HepG2 (cell line): ENCODE data around the gene RTP3. TPM values are rescaled to one million over a fixed set of nuclear protein-coding genes. Genes with fewer than 3 reads are reported as not detected.

Source experiments
- ATAC-seq: fragments of 200-7000 bp; cut with Tn5 transposase; 3 replicates; pipeline ENCODE4 v1.9.1; 2020; ENCODE audit warnings: mild to moderate bottlenecking, moderate library complexity
- BruUV-seq: library from RNA; stranded (reverse); fragments of 400-500 nt; replicated peaks from 2 replicates; lab custom pipeline; 2021; lab: Mats Ljungman, UMichigan
- CTCF ChIA-PET: fragments of 300-600 bp; formaldehyde crosslinking; extraction: SDS; loops from one replicate; lab custom pipeline; 2021; ENCODE audit warnings: low total read pairs, inconsistent platforms, low intra/inter-chr PET ratio; lab: Yijun Ruan, JAX
- POLR2A ChIA-PET: fragments of 350-600 bp; sonication (Branson Sonifier 250); formaldehyde crosslinking; loops from one replicate; lab custom pipeline; 2020; ENCODE audit warnings: antibody characterized with exemption, inconsistent platforms; lab: Yijun Ruan, JAX
- DNase-seq: peaks from one replicate; pipeline ENCODE4 v3.0.0-alpha.2; 2015; ENCODE audit warnings: low spot score
- FAIRE-seq: peaks from 3 replicates; lab custom pipeline; 2011; peaks lifted over from hg19 to GRCh38; lab: Jason Lieb, UNC
- H2AFZ ChIP-seq: one replicate; pipeline ENCODE4 v1.6.1; 2011; ENCODE audit warnings: low read length, inconsistent platforms
- H3K27ac ChIP-seq: fragments of 300-600 bp; 3 replicates; pipeline ENCODE4 v1.8.0; 2011; ENCODE audit warnings: mixed run types, mild to moderate bottlenecking, mixed read lengths, low read length, inconsistent platforms; ENCODE audit not compliant: insufficient read depth; ENCODE audit errors: extremely low read length
- H3K27me3 ChIP-seq, 2 experiments: fragments of 200-600 bp in 1 of 2; 2 replicates in 1 of 2; 3 replicates in 1 of 2; pipeline versions ENCODE4 v1.6.0 to v1.8.0; 2011; ENCODE audit warnings: low read length in 2 of 2, mild to moderate bottlenecking in 2 of 2, moderate library complexity in 2 of 2, inconsistent platforms in 1 of 2; ENCODE audit not compliant: insufficient read depth in 2 of 2, control insufficient read depth in 1 of 2
- H3K36me3 ChIP-seq, 2 experiments: fragments of 200-600 bp in 1 of 2; replicated peaks in 1 of 2; 2 replicates in 1 of 2; 3 replicates in 1 of 2; pipeline versions ENCODE4 v1.5.1 to v1.8.0; 2011; ENCODE audit warnings: low read length in 2 of 2, inconsistent platforms in 1 of 2; ENCODE audit not compliant: insufficient read depth in 2 of 2, control insufficient read depth in 1 of 2
- H3K4me1 ChIP-seq: 2 replicates; pipeline ENCODE4 v1.5.1; 2012; ENCODE audit warnings: low read length, inconsistent platforms; ENCODE audit not compliant: insufficient read depth
- H3K4me2 ChIP-seq: 2 replicates; pipeline ENCODE4 v1.6.0; 2011; ENCODE audit warnings: low read depth, low read length, inconsistent platforms
- H3K4me3 ChIP-seq, 3 experiments: fragments of 200-600 bp in 1 of 3; sonication (generic), shearing (Covaris generic) in 1 of 3; replicated peaks in 1 of 3; 2 replicates each; pipeline ENCODE4 v1.5.1; 2011 to 2016; ENCODE audit warnings: low read length in 3 of 3, inconsistent platforms in 2 of 3, low read depth in 2 of 3, mild to moderate bottlenecking in 2 of 3, control low read depth in 1 of 3, mixed read lengths in 1 of 3; ENCODE audit not compliant: insufficient read depth in 1 of 3
- H3K79me2 ChIP-seq: one replicate; pipeline ENCODE4 v1.6.1; 2011; ENCODE audit warnings: low read length, inconsistent platforms; ENCODE audit not compliant: insufficient read depth
- H3K9ac ChIP-seq: 2 replicates; pipeline ENCODE4 v1.6.0; 2011; ENCODE audit warnings: mild to moderate bottlenecking, low read depth, low read length, inconsistent platforms; ENCODE audit not compliant: insufficient read depth
- H3K9me3 ChIP-seq: 2 replicates; pipeline ENCODE4 v1.5.1; 2012; ENCODE audit warnings: mild to moderate bottlenecking, low read length
- H4K20me1 ChIP-seq: 2 replicates; pipeline ENCODE4 v1.6.0; 2011; ENCODE audit warnings: inconsistent platforms, mild to moderate bottlenecking, low read length, moderate library complexity; ENCODE audit not compliant: insufficient read depth
- CEBPZ ChIP-seq: IDR thresholded peaks from 2 replicates; pipeline ENCODE4 v1.6.1; 2012; ENCODE audit warnings: low read length, improper control_type of control experiment
- HMG20A ChIP-seq: IDR thresholded peaks from 2 replicates; pipeline ENCODE4 v1.6.1; 2016; ENCODE audit warnings: borderline replicate concordance
- KLF11 ChIP-seq: IDR thresholded peaks from 2 replicates; pipeline ENCODE4 v1.6.1; 2016; ENCODE audit warnings: missing compliant biosample characterization
- LBX2 ChIP-seq: sonication (generic); formaldehyde crosslinking; IDR thresholded peaks from 2 replicates; pipeline ENCODE4 v1.5.0; 2020; ENCODE audit warnings: missing genetic modification reagents, mild to moderate bottlenecking, borderline replicate concordance
- NFKBIZ ChIP-seq: IDR thresholded peaks from 2 replicates; pipeline ENCODE4 v1.6.1; 2018; ENCODE audit warnings: missing genetic modification reagents, missing compliant biosample characterization
- REST ChIP-seq, 2 experiments: IDR thresholded peaks; 2 replicates each; pipeline ENCODE4 v1.6.1; 2011 to 2012; ENCODE audit warnings: low read length in 2 of 2, borderline replicate concordance in 1 of 2, low read depth in 1 of 2, mild to moderate bottlenecking in 1 of 2, moderate library complexity in 1 of 2
- ZNF224 ChIP-seq: sonication (generic); formaldehyde crosslinking; IDR thresholded peaks from 2 replicates; pipeline ENCODE4 v1.5.0; 2020; ENCODE audit warnings: mild to moderate bottlenecking, missing genetic modification reagents
- ZNF629 ChIP-seq: sonication (generic); formaldehyde crosslinking; conservative IDR thresholded peaks from 2 replicates; pipeline ENCODE4 v1.5.0; 2020; ENCODE audit warnings: missing genetic modification reagents
- ZSCAN22 ChIP-seq: sonication (generic); formaldehyde crosslinking; IDR thresholded peaks from 2 replicates; pipeline ENCODE4 v1.4.0; 2020; ENCODE audit warnings: mild to moderate bottlenecking, missing genetic modification reagents
- WGBS: methylation state at CpG from one replicate; pipeline ENCODE4 v1.1.6; 2017; ENCODE audit warnings: low lambda C conversion rate; 5-methylcytosine and 5-hydroxymethylcytosine counted together
- in situ Hi-C: cut with HindIII; loops from 2 replicates; pipeline ENCODE4 v1.10.0; 2017; ENCODE audit warnings: low pct_unique_long_range_greater_than_20kb; ENCODE audit not compliant: extremely low pct_ligation_motif_present
- intact Hi-C: fragments of 100-400 bp; cut with micrococcal nuclease; formaldehyde crosslinking; loops from one replicate; pipeline ENCODE4 v1.10.0; 2022; ENCODE audit not compliant: unreplicated experiment
- polyA plus RNA-seq, 8 experiments: library from polyadenylated mRNA; depleted of rRNA in 3 of 8; stranded (reverse) in 7 of 8; unstranded in 1 of 8; fragments of >200 nt; fragmentation: Illumina TruSeq in 4 of 8; extraction: Trizol in 4 of 8; gene quantifications; 2 replicates each; pipeline versions ENCODE4 v1.2.1 to v1.2.3, GENCODE V29; 2011 to 2016; ENCODE audit warnings: low read depth in 4 of 8, missing spikeins in 1 of 8, mixed read lengths in 1 of 8; ENCODE audit not compliant: insufficient read depth in 1 of 8
- total RNA-seq, 5 experiments: library from RNA; depleted of rRNA; stranded (reverse); fragments of >200 nt; fragmentation: Illumina TruSeq; extraction: Trizol; gene quantifications; 2 replicates each; pipeline ENCODE4 v1.2.3, GENCODE V29; 2016; ENCODE audit warnings: low read depth in 1 of 5
- TF ChIP-seq, protein P1 (sequence below): sonication (generic); formaldehyde crosslinking; IDR thresholded peaks from 2 replicates; pipeline ENCODE4 v1.4.0; 2020; ENCODE audit warnings: mild to moderate bottlenecking, missing genetic modification reagents
- TF ChIP-seq, protein P2 (sequence below): sonication (generic); formaldehyde crosslinking; conservative IDR thresholded peaks from 2 replicates; pipeline ENCODE4 v1.8.0; 2022; ENCODE audit warnings: missing genetic modification reagents
- TF ChIP-seq, protein P3 (sequence below): IDR thresholded peaks from 2 replicates; pipeline ENCODE4 v1.6.1; 2016; ENCODE audit warnings: missing biosample characterization, missing genetic modification reagents, low read depth

The RTP3 gene
- total and polyA plus RNA-seq, 2 of the 13 experiments (the other 11 are each of a cell fraction or from before 2014, with no cell fraction given) = 0.09 TPM; not detected in 1

- no peak overlapping the region for H3K4me2 ChIP-seq
- H3K9me3 ChIP-seq = no peaks in the 10 kb centered on the region
- no peak overlapping the region for H3K9ac ChIP-seq
- WGBS = 53% methylated on average over 4 of the region's 4 CpGs
- peaks cover 14% of the 10 kb centered on the region for H3K4me1 ChIP-seq
- no peaks in the 10 kb centered on the region for H3K36me3 ChIP-seq
- DNase-seq (no peak), ATAC-seq (no peak), FAIRE-seq (no peak)
- peaks cover 0 to 3% of the 10 kb centered on the region in 2 experiments; a peak in 1 of 5 replicates for H3K27me3 ChIP-seq
- CTCF ChIA-PET = no interaction called here
- no peak overlapping the region for H3K27ac ChIP-seq
- intact Hi-C loops = no loop called here
- no peaks in the 10 kb centered on the region for H4K20me1 ChIP-seq
- no peak overlapping the region for H2AFZ ChIP-seq
- BruUV-seq = no TSS peak
- POLR2A ChIA-PET = no interaction called here
- H3K4me3 ChIP-seq = no peak overlapping the region
- in situ Hi-C loops = loop anchor here (10.0 kb wide), 1 partner anchor 183 kb away; no protein-coding TSS in a partner anchor
- no peaks in the 10 kb centered on the region for H3K79me2 ChIP-seq
- TF ChIP-seq KLF11 (CRISPR knock-in tag) = no peak
- TF ChIP-seq HMG20A (CRISPR knock-in tag) = no peak
- TF ChIP-seq ZNF629 (CRISPR knock-in tag) = no peak
- TF ChIP-seq ZSCAN22 (CRISPR knock-in tag) = no peak
- no peak for TF ChIP-seq ZNF224 (CRISPR knock-in tag)
- TF ChIP-seq, protein P1, sequence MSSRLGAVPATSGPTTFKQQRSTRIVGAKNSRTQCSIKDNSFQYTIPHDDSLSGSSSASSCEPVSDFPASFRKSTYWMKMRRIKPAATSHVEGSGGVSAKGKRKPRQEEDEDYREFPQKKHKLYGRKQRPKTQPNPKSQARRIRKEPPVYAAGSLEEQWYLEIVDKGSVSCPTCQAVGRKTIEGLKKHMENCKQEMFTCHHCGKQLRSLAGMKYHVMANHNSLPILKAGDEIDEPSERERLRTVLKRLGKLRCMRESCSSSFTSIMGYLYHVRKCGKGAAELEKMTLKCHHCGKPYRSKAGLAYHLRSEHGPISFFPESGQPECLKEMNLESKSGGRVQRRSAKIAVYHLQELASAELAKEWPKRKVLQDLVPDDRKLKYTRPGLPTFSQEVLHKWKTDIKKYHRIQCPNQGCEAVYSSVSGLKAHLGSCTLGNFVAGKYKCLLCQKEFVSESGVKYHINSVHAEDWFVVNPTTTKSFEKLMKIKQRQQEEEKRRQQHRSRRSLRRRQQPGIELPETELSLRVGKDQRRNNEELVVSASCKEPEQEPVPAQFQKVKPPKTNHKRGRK (CRISPR knock-in tag) = no peak
- TF ChIP-seq REST (IDR thresholded peaks at IDR 0.05; ENCODE audit: borderline replicate concordance in 1 of 2, low read depth in 1 of 2, low read length in 2 of 2) = no peak
- TF ChIP-seq LBX2 = no peak
- TF ChIP-seq CEBPZ = no peak
- TF ChIP-seq, protein P2, sequence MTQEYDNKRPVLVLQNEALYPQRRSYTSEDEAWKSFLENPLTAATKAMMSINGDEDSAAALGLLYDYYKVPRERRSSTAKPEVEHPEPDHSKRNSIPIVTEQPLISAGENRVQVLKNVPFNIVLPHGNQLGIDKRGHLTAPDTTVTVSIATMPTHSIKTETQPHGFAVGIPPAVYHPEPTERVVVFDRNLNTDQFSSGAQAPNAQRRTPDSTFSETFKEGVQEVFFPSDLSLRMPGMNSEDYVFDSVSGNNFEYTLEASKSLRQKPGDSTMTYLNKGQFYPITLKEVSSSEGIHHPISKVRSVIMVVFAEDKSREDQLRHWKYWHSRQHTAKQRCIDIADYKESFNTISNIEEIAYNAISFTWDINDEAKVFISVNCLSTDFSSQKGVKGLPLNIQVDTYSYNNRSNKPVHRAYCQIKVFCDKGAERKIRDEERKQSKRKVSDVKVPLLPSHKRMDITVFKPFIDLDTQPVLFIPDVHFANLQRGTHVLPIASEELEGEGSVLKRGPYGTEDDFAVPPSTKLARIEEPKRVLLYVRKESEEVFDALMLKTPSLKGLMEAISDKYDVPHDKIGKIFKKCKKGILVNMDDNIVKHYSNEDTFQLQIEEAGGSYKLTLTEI (CRISPR knock-in tag) = no peak
- TF ChIP-seq, protein P3, sequence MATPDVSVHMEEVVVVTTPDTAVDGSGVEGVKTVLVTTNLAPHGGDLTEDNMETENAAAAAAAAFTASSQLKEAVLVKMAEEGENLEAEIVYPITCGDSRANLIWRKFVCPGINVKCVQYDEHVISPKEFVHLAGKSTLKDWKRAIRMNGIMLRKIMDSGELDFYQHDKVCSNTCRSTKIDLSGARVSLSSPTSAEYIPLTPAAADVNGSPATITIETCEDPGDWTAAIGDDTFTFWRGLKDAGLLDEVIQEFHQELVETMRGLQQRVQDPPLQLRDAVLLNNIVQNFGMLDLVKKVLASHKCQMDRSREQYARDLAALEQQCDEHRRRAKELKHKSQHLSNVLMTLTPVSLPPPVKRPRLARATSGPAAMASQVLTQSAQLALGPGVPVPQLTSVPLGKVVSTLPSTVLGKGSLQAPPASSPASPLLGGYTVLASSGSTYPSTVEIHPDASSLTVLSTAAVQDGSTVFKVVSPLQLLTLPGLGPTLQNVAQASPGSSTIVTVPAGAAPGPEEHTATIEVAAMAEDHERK (CRISPR knock-in tag) = no peak
- TF ChIP-seq NFKBIZ (CRISPR knock-in tag) = no peak
These were observed 16.1 kb upstream of the RTP3 start for GRCh38 chr3:46481636-46482035.
